Stimulated activated effector memory CD8-positive, alpha-beta T cell treated with anti-CD3 and anti-CD28 coated beads, Interleukin-12 subunit alpha, Interleukin-12 subunit beta, amount 100 ng/mL, for 72 hours (primary cell): ENCODE measurements around the gene ZSCAN29.

Source experiments
- ATAC-seq: fragments of 150-1000 bp; cut with Tn5 transposase; 2 replicates; pipeline ENCODE4 v1.10.0; 2021
- DNase-seq, 2 donors: peaks; one replicate each; pipeline ENCODE4 v3.0.0; 2021 to 2022; ENCODE audit warnings: low spot score in 2 of 2
- H3K27ac Mint-ChIP-seq: one replicate; pipeline ENCODE4 v1.8.0; 2022; ENCODE audit warnings: mild to moderate bottlenecking, mixed read lengths
- H3K36me3 Mint-ChIP-seq: one replicate; pipeline ENCODE4 v1.8.0; 2022; ENCODE audit warnings: mild to moderate bottlenecking, mixed read lengths
- H3K4me1 Mint-ChIP-seq: one replicate; pipeline ENCODE4 v1.8.0; 2022; ENCODE audit warnings: mixed read lengths
- H3K4me3 Mint-ChIP-seq: one replicate; pipeline ENCODE4 v1.8.0; 2022; ENCODE audit warnings: mild to moderate bottlenecking, mixed read lengths
- H3K9me3 Mint-ChIP-seq: one replicate; pipeline ENCODE4 v1.8.0; 2022; ENCODE audit warnings: mixed read lengths

ZSCAN29 gene

DNA sequence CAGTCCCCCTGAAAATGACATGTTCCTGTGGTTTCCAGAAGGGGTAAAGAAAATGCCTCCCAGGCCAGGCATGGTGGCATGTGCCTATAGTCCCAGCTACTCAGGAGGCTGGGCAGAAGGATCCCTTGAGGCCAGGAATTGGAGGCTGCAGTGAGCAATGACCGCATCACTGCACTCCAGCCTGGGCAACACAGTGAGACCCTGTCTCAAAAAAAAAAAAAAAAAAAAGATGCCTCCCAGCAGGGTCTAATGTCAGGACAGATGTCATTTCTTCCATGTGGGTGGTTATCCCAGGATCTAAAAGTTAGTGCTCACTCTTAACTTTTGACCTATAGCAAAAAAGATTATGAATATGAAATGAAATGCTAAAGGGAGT lies 53.9 kb downstream of the ZSCAN29 start:
- ATAC-seq: no peak
- no peaks in the 10 kb centered on the region for H3K9me3 Mint-ChIP-seq
- H3K4me1 Mint-ChIP-seq: no peaks in the 10 kb centered on the region
- H3K27ac Mint-ChIP-seq: no peak overlapping the region
- DNase-seq: no peak
- H3K4me3 Mint-ChIP-seq: no peak overlapping the region
- H3K36me3 Mint-ChIP-seq: no peaks in the 10 kb centered on the region

GRCh38 chr15:43316016-43316970 lies 54.5 kb downstream of the ZSCAN29 start:
- ATAC-seq (no peak), DNase-seq (no peak)
- no peaks in the 10 kb centered on the region for H3K36me3 Mint-ChIP-seq
- H3K4me1 Mint-ChIP-seq: no peaks in the 10 kb centered on the region
- H3K27ac Mint-ChIP-seq: no peak overlapping the region
- H3K4me3 Mint-ChIP-seq: no peak overlapping the region
- H3K9me3 Mint-ChIP-seq: no peaks in the 10 kb centered on the region

GRCh38 chr15:43314171-43314570 lies 56.7 kb downstream of the ZSCAN29 start:
- no peak for DNase-seq
- no peaks in the 10 kb centered on the region for H3K4me1 Mint-ChIP-seq
- H3K4me3 Mint-ChIP-seq: no peak overlapping the region
- H3K27ac Mint-ChIP-seq: no peak overlapping the region
- no peaks in the 10 kb centered on the region for H3K36me3 Mint-ChIP-seq
- ATAC-seq: no peak
- H3K9me3 Mint-ChIP-seq: no peaks in the 10 kb centered on the region

DNA sequence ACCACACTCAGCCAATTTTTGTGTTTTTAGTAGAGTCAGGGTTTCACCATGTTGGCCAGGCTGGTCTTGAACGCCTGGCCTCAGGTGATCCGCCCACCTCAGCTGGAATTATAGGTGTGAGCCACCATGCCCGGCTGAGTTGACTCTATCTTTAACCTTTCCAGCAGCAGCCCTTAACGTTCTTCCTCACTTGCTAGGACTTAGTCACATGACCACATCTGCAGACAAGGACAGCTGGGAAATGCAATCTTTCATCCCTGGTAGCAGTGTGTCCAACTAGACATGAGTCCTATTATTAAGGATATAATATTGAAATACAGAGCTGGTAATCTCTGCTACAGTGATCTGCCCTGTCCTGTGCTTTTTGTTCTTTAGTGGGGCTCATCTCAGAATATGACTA lies 58.5 kb downstream of the ZSCAN29 start:
- no peaks in the 10 kb centered on the region for H3K4me1 Mint-ChIP-seq
- H3K36me3 Mint-ChIP-seq: no peaks in the 10 kb centered on the region
- H3K4me3 Mint-ChIP-seq: no peak overlapping the region
- no peaks in the 10 kb centered on the region for H3K9me3 Mint-ChIP-seq
- ATAC-seq: no peak
- DNase-seq: no peak
- H3K27ac Mint-ChIP-seq: no peak overlapping the region
